SK-N-SH treated with all-trans-retinoic acid at 6 μM for 48 hours (cell line): ENCODE results near the gene PLTP.
"Not testable (repeated sequence)": the region's sequence is repeated elsewhere in the genome, so short reads cannot be mapped to it uniquely, and the experiment has no call there.

ENCODE experiments used
- ATAC-seq: fragments of 200-7000 bp; cut with Tn5 transposase; 3 replicates; pipeline ENCODE4 v1.9.1; 2020; ENCODE audit warnings: mild to moderate bottlenecking, moderate library complexity
- ARNTL ChIP-seq: fragments of 450-650 bp; formaldehyde crosslinking; IDR thresholded peaks from 2 replicates; pipeline ENCODE4 v1.5.0; 2020; ENCODE audit warnings: low read depth, mild to moderate bottlenecking, moderate library complexity, borderline replicate concordance
- BACH2 ChIP-seq: fragments of 250-450 bp; sonication (Bioruptor Pico); IDR thresholded peaks from 2 replicates; pipeline ENCODE4 v1.9.0; 2021; ENCODE audit warnings: mild to moderate bottlenecking, borderline replicate concordance
- CREB5 ChIP-seq: fragments of 250-450 bp; sonication (Bioruptor Pico); IDR thresholded peaks from 2 replicates; pipeline ENCODE4 v1.5.1; 2020; ENCODE audit warnings: low read depth, mild to moderate bottlenecking, moderate library complexity
- CSDC2 ChIP-seq: fragments of 250-450 bp; sonication (Bioruptor Pico); IDR thresholded peaks from 2 replicates; pipeline ENCODE4 v1.5.0; 2020; ENCODE audit warnings: mild to moderate bottlenecking, moderate library complexity
- CSRNP3 ChIP-seq: fragments of 250-450 bp; sonication (Bioruptor Pico); IDR thresholded peaks from 2 replicates; pipeline ENCODE4 v1.5.1; 2021; ENCODE audit warnings: mild to moderate bottlenecking, moderate library complexity
- ESRRG ChIP-seq: fragments of 250-450 bp; sonication (Bioruptor Pico); IDR thresholded peaks from 2 replicates; pipeline ENCODE4 v1.6.1; 2021; ENCODE audit warnings: mild to moderate bottlenecking
- GLIS3 ChIP-seq: fragments of 250-450 bp; sonication (Bioruptor Pico); IDR thresholded peaks from 2 replicates; pipeline ENCODE4 v1.5.0; 2020; ENCODE audit warnings: mild to moderate bottlenecking, moderate library complexity
- ISL1 ChIP-seq: fragments of 250-450 bp; sonication (Bioruptor Pico); IDR thresholded peaks from 2 replicates; pipeline ENCODE4 v2.1.2; 2022; ENCODE audit warnings: mild to moderate bottlenecking, moderate library complexity
- OSR1 ChIP-seq: fragments of 250-450 bp; sonication (Bioruptor Pico); IDR thresholded peaks from 2 replicates; pipeline ENCODE4 v1.8.0; 2022; ENCODE audit warnings: moderate library complexity, mild to moderate bottlenecking, inconsistent platforms
- PATZ1 ChIP-seq: fragments of 250-450 bp; sonication (Bioruptor Pico); IDR thresholded peaks from 2 replicates; pipeline ENCODE4 v1.8.0; 2020; ENCODE audit warnings: mild to moderate bottlenecking, moderate library complexity, borderline replicate concordance
- POU6F1 ChIP-seq: fragments of 250-450 bp; sonication (Bioruptor Pico); IDR thresholded peaks from 2 replicates; pipeline ENCODE4 v1.8.0; 2021; ENCODE audit warnings: low read depth, mild to moderate bottlenecking, moderate library complexity, borderline replicate concordance
- PPARA ChIP-seq: fragments of 250-450 bp; sonication (Bioruptor Pico); IDR thresholded peaks from 2 replicates; pipeline ENCODE4 v1.5.0; 2020; ENCODE audit warnings: mild to moderate bottlenecking, borderline replicate concordance
- RARB ChIP-seq: fragments of 250-450 bp; sonication (Bioruptor Pico); IDR thresholded peaks from 2 replicates; pipeline ENCODE4 v1.8.0; 2021; ENCODE audit warnings: mild to moderate bottlenecking, moderate library complexity
- SNAI2 ChIP-seq: fragments of 250-450 bp; sonication (Bioruptor Pico); IDR thresholded peaks from 2 replicates; pipeline ENCODE4 v1.5.0; 2020; ENCODE audit warnings: mild to moderate bottlenecking, moderate library complexity
- TCF4 ChIP-seq: fragments of 250-450 bp; sonication (Bioruptor Pico); IDR thresholded peaks from 2 replicates; pipeline ENCODE4 v1.8.0; 2021; ENCODE audit warnings: mild to moderate bottlenecking, moderate library complexity, borderline replicate concordance
- TOX ChIP-seq: fragments of 250-450 bp; sonication (Bioruptor Pico); IDR thresholded peaks from 2 replicates; pipeline ENCODE4 v1.8.0; 2021; ENCODE audit warnings: mild to moderate bottlenecking, moderate library complexity, borderline replicate concordance
- ZC3H10 ChIP-seq: fragments of 250-450 bp; sonication (Bioruptor Pico); IDR thresholded peaks from 2 replicates; pipeline ENCODE4 v1.5.1; 2021; ENCODE audit warnings: mild to moderate bottlenecking, moderate library complexity
- ZFP3 ChIP-seq: fragments of 250-450 bp; sonication (Bioruptor Pico); IDR thresholded peaks from 2 replicates; pipeline ENCODE4 v1.5.0; 2020; ENCODE audit warnings: mild to moderate bottlenecking, moderate library complexity
- ZFP30 ChIP-seq: fragments of 450-650 bp; formaldehyde crosslinking; IDR thresholded peaks from 2 replicates; pipeline ENCODE4 v1.5.0; 2022; ENCODE audit warnings: mild to moderate bottlenecking, moderate library complexity
- ZNF565 ChIP-seq: fragments of 450-650 bp; formaldehyde crosslinking; conservative IDR thresholded peaks from 2 replicates; pipeline ENCODE4 v1.5.0; 2020; ENCODE audit warnings: low read depth, mild to moderate bottlenecking, moderate library complexity
- ZNF70 ChIP-seq: fragments of 450-650 bp; formaldehyde crosslinking; IDR thresholded peaks from 2 replicates; pipeline ENCODE4 v1.5.0; 2020; ENCODE audit warnings: mild to moderate bottlenecking, moderate library complexity
- ZNF8 ChIP-seq: fragments of 450-650 bp; formaldehyde crosslinking; IDR thresholded peaks from 2 replicates; pipeline ENCODE4 v1.5.0; 2020; ENCODE audit warnings: mild to moderate bottlenecking, moderate library complexity

Gene PLTP

GRCh38 chr20:45957021-45957941, 45.3 kb upstream of the PLTP start:
- no peak for ATAC-seq
- TF ChIP-seq CSRNP3 (CRISPR knock-in tag) (no peak), ZC3H10 (CRISPR knock-in tag) (no peak), ZNF70 (no peak), ZNF8 (CRISPR knock-in tag) (no peak), OSR1 (CRISPR knock-in tag) (no peak), TCF4 (no peak), TOX (no peak), ARNTL (no peak), ZNF565 (CRISPR knock-in tag) (no peak), BACH2 (CRISPR knock-in tag) (no peak), CSDC2 (no peak), PPARA (no peak), ZFP3 (CRISPR knock-in tag) (no peak)
- TF ChIP-seq, all 23 proteins: peak for 0

- not testable (repeated sequence) for ATAC-seq
Measured at GRCh38 chr20:45956326-45956725, 44.4 kb upstream of the PLTP start.

- ATAC-seq, result no peak
- TF ChIP-seq ZFP3 (CRISPR knock-in tag) (no peak), ZFP30 (CRISPR knock-in tag) (no peak), SNAI2 (CRISPR knock-in tag) (no peak), BACH2 (CRISPR knock-in tag) (no peak), OSR1 (CRISPR knock-in tag) (no peak), POU6F1 (CRISPR knock-in tag) (no peak), TCF4 (no peak), RARB (CRISPR knock-in tag) (no peak), CSRNP3 (CRISPR knock-in tag) (no peak), CSDC2 (no peak), PATZ1 (CRISPR knock-in tag) (no peak), ISL1 (CRISPR knock-in tag) (no peak)
Measured at GRCh38 chr20:45953672-45954071, 41.7 kb upstream of the PLTP start.

GRCh38 chr20:45952861-45953260, 40.9 kb upstream of the PLTP start:
- no peak for ATAC-seq
- TF ChIP-seq ESRRG (CRISPR knock-in tag) (no peak), OSR1 (CRISPR knock-in tag) (no peak), CSRNP3 (CRISPR knock-in tag) (no peak), ISL1 (CRISPR knock-in tag) (no peak), PATZ1 (CRISPR knock-in tag) (no peak), ZNF8 (CRISPR knock-in tag) (no peak), GLIS3 (no peak), TOX (no peak), ZFP30 (CRISPR knock-in tag) (no peak), CREB5 (CRISPR knock-in tag) (no peak), ZFP3 (CRISPR knock-in tag) (no peak), CSDC2 (no peak), PPARA (no peak), ZNF70 (no peak), ZNF565 (CRISPR knock-in tag) (no peak), ZC3H10 (CRISPR knock-in tag) (no peak), RARB (CRISPR knock-in tag) (no peak)
